Measurements from ENCODE around the gene MAP2K5. TPM values are rescaled to one million over a fixed set of nuclear protein-coding genes. Genes with fewer than 3 reads are reported as not detected.
"Not testable (repeated sequence)": the region's sequence is repeated elsewhere in the genome, so short reads cannot be mapped to it uniquely, and the experiment has no call there.

MAP2K5 gene
- total RNA-seq, 3 donors from 2014 or later = 26.4 to 36.4 (median 30.3) TPM

GRCh38 chr15:67632261-67632660 lies 89.8 kb downstream of the MAP2K5 start:
- H3K4me1 ChIP-seq (ENCODE audit: low read depth) = no peaks in the 10 kb centered on the region
- no peak for ATAC-seq
- DNase-seq = no peak
- H3K36me3 ChIP-seq (ENCODE audit: low read depth) = no peaks in the 10 kb centered on the region
- TF ChIP-seq, protein P1, sequence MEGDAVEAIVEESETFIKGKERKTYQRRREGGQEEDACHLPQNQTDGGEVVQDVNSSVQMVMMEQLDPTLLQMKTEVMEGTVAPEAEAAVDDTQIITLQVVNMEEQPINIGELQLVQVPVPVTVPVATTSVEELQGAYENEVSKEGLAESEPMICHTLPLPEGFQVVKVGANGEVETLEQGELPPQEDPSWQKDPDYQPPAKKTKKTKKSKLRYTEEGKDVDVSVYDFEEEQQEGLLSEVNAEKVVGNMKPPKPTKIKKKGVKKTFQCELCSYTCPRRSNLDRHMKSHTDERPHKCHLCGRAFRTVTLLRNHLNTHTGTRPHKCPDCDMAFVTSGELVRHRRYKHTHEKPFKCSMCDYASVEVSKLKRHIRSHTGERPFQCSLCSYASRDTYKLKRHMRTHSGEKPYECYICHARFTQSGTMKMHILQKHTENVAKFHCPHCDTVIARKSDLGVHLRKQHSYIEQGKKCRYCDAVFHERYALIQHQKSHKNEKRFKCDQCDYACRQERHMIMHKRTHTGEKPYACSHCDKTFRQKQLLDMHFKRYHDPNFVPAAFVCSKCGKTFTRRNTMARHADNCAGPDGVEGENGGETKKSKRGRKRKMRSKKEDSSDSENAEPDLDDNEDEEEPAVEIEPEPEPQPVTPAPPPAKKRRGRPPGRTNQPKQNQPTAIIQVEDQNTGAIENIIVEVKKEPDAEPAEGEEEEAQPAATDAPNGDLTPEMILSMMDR (IDR thresholded peaks at IDR 0.05) = no peak
- H3K4me3 ChIP-seq = no peak overlapping the region
- H3K9me3 ChIP-seq = no peaks in the 10 kb centered on the region
- intact Hi-C loops (cut with DNase I, micrococcal nuclease) = no loop called here

- intact Hi-C loops (cut with DNase I, micrococcal nuclease); H3K36me3 ChIP-seq (ENCODE audit: low read depth); H3K9me3 ChIP-seq; DNase-seq; H3K4me1 ChIP-seq (ENCODE audit: low read depth); H3K4me3 ChIP-seq; ATAC-seq: not testable (repeated sequence)
Observed at GRCh38 chr15:67635950-67636349, 93.4 kb downstream of the MAP2K5 start.

GRCh38 chr15:67639591-67639990 lies 97.1 kb downstream of the MAP2K5 start:
- H3K4me1 ChIP-seq (ENCODE audit: low read depth) = no peaks in the 10 kb centered on the region
- DNase-seq (no peak), ATAC-seq (no peak)
- TF ChIP-seq, protein P1 (IDR thresholded peaks at IDR 0.05) = no peak
- H3K9me3 ChIP-seq = no peaks in the 10 kb centered on the region
- intact Hi-C loops (cut with DNase I, micrococcal nuclease) = no loop called here
- no peaks in the 10 kb centered on the region for H3K36me3 ChIP-seq (ENCODE audit: low read depth)
- H3K4me3 ChIP-seq = no peak overlapping the region

DNA sequence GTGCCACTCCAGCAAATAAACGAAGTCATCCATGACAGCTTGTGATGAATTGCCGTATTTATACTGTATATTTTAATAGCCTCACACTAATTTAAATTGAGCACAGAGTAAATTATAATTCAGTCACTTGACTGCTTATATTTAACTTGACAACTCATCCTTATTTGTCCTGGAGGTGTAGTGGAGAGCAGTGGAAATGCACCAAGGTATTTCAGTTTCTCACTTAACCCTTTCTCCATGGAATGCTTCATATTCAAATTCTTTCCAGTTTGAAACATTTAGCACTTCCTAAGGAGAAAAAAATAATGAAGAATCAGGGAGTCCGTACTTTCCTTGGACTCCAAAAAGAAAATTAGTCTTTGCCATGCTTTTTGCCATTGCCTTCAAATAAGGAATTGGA lies 99.0 kb downstream of the MAP2K5 start:
- TF ChIP-seq, protein P1 (IDR thresholded peaks at IDR 0.05) = no peak
- Histone ChIP-seq H3K36me3 (ENCODE audit: low read depth) (no peaks in the 10 kb centered on the region), H3K9me3 (no peaks in the 10 kb centered on the region), H3K4me3 (no peak overlapping the region), H3K4me1 (ENCODE audit: low read depth) (no peaks in the 10 kb centered on the region)
- DNase-seq (no peak), ATAC-seq (no peak)
- intact Hi-C loops (cut with DNase I, micrococcal nuclease) = no loop called here

DNA sequence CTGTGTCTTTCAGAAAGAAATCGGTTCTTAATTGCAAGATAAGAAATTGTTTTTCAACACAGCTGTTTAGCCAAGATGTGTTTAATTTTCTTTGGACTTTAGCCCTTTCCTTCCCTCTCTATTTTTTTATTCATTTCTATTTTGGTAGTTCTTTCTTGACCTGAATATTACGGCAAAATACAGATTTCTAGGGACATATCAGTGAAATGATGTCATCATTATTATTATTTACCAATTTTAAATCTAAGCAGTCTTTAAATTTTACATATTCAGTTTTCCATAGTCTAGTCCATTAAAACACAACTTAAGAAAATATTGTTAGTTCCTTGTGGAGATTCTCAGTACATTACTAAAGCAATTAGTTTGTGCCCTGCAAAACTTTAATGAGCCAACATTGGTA lies 104.3 kb downstream of the MAP2K5 start:
- TF ChIP-seq, protein P1 (IDR thresholded peaks at IDR 0.05) = no peak
- no peak for DNase-seq
- H3K4me1 ChIP-seq (ENCODE audit: low read depth) = no peaks in the 10 kb centered on the region
- intact Hi-C loops (cut with DNase I, micrococcal nuclease) = no loop called here
- no peak for ATAC-seq
- no peaks in the 10 kb centered on the region for H3K9me3 ChIP-seq
- H3K36me3 ChIP-seq (ENCODE audit: low read depth) = no peaks in the 10 kb centered on the region
- no peak overlapping the region for H3K4me3 ChIP-seq

- Histone ChIP-seq H3K4me3 (no peak overlapping the region), H3K4me1 (ENCODE audit: low read depth) (no peaks in the 10 kb centered on the region), H3K9me3 (peaks cover 5% of the 10 kb centered on the region), H3K36me3 (ENCODE audit: low read depth) (no peaks in the 10 kb centered on the region)
- intact Hi-C loops (cut with DNase I, micrococcal nuclease) = no loop called here
- no peak for ATAC-seq
- no peak for DNase-seq
- TF ChIP-seq, protein P1 (IDR thresholded peaks at IDR 0.05) = no peak
Observed at GRCh38 chr15:67652586-67652985, 110.1 kb downstream of the MAP2K5 start.
